Central memory CD8-positive, alpha-beta T cell (primary cell): ENCODE results near the gene ISL1.

Experiments used
- ATAC-seq: fragments of 150-1000 bp; cut with Tn5 transposase; replicated peaks from 2 replicates; pipeline ENCODE4 v1.10.0; 2022; ENCODE audit warnings: mild to moderate bottlenecking, moderate FRiP score, moderate number of reproducible peaks; ENCODE audit not compliant: poor library complexity, severe bottlenecking; ENCODE audit errors: extremely low read depth
- DNase-seq, 2 donors: peaks; one replicate each; pipeline ENCODE4 v3.0.0; 2021; ENCODE audit warnings: low spot score in 2 of 2
- H3K27ac Mint-ChIP-seq: one replicate; pipeline ENCODE4 v1.8.0; 2022; ENCODE audit warnings: low read depth, mild to moderate bottlenecking, moderate library complexity, mixed read lengths
- H3K27me3 Mint-ChIP-seq: one replicate; pipeline ENCODE4 v1.8.0; 2022; ENCODE audit warnings: mixed read lengths
- H3K36me3 Mint-ChIP-seq: one replicate; pipeline ENCODE4 v1.8.0; 2022; ENCODE audit warnings: mild to moderate bottlenecking, moderate library complexity, mixed read lengths; ENCODE audit not compliant: insufficient read depth
- H3K4me1 Mint-ChIP-seq: one replicate; pipeline ENCODE4 v1.8.0; 2022; ENCODE audit warnings: mixed read lengths
- H3K4me3 Mint-ChIP-seq: one replicate; pipeline ENCODE4 v1.8.0; 2022; ENCODE audit warnings: mild to moderate bottlenecking, moderate library complexity, mixed read lengths
- H3K9me3 Mint-ChIP-seq: one replicate; pipeline ENCODE4 v1.8.0; 2022; ENCODE audit warnings: mixed read lengths

ISL1 gene

DNA sequence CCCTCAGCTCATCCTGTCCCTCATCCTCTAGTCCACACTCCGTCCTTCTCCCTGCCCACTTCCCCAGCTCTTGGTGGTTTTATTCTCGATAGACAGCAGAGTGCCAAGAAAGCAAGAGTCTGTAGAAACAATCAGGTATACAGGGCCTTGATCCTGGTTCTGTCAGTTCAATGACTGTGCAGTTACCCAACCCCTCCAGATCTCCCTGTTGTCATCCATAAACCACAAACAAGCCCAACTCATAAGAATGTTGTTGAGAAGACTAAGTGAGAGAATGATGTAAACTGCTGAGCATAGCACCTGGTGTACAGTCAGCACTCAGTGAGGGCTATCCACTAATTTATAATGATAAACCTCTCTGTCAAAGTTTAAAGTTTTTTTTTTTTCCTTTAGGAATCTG lies 31.3 kb downstream of the ISL1 start:
- no peak for DNase-seq
- Mint-ChIP-seq H3K4me1 (no peaks in the 10 kb centered on the region), H3K9me3 (peaks cover 2% of the 10 kb centered on the region), H3K27ac (no peak overlapping the region), H3K36me3 (no peaks in the 10 kb centered on the region), H3K27me3 (no peaks in the 10 kb centered on the region), H3K4me3 (no peak overlapping the region)
- ATAC-seq: no peak

DNA sequence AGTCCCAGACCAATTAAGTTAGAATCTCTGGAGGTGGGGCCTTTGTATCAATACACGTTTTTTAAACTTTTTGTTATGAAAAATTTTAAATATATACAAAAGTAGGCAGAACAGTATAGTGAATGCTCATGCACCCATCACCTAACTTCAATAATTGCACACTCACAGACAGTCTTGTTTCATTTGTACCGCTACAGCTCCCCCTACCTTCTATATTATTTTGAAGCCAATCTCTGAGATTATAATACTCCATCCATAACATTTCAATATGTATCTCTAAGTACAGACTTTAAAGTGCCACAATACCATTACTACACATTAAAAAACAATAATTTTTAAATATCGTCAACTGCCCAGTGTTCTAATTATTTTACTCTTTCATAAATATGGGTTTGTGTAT lies 32.9 kb downstream of the ISL1 start:
- Mint-ChIP-seq H3K4me3 (no peak overlapping the region), H3K27me3 (no peaks in the 10 kb centered on the region), H3K9me3 (peaks cover 6% of the 10 kb centered on the region)

DNA sequence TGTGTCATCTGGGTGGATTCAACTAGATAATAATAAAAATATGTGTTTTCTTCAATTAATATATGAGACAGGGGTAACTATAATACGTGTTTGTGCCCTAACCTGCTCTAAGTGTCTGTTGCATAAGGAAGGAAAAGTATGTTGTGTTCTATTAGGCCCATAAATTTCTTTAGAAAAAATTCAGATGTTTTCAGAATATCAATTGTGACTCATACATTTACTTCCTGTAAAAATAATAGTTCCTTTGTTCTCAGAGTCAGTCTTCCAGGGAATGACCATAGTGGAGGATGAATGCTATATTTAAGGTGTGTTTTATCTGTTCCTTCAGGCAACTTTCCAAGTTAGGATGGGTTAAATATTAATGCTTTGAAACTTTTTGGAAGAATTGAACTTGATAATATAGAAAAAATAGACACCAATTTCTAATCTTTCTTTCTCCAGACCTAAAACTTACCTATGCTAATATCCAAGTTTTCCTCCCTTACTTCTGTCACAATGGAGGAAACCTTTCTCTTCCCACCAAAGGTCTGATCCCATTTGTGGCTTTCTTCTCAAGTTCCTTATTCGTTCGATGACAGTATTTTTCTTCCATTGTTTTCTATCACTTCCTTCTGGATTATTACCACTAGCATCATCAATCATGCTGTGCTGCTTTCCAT lies 49.9 kb downstream of the ISL1 start:
- no peak for DNase-seq
- Mint-ChIP-seq H3K27ac (no peak overlapping the region), H3K27me3 (no peaks in the 10 kb centered on the region), H3K9me3 (peaks cover 36% of the 10 kb centered on the region), H3K4me3 (no peak overlapping the region), H3K4me1 (no peaks in the 10 kb centered on the region), H3K36me3 (no peaks in the 10 kb centered on the region)
- ATAC-seq: no peak

More for the DNA sequence above, 32.9 kb downstream of the ISL1 start:
- ATAC-seq (no peak), DNase-seq (no peak)
- Mint-ChIP-seq H3K27ac (no peak overlapping the region), H3K36me3 (no peaks in the 10 kb centered on the region), H3K4me1 (no peaks in the 10 kb centered on the region)

DNA sequence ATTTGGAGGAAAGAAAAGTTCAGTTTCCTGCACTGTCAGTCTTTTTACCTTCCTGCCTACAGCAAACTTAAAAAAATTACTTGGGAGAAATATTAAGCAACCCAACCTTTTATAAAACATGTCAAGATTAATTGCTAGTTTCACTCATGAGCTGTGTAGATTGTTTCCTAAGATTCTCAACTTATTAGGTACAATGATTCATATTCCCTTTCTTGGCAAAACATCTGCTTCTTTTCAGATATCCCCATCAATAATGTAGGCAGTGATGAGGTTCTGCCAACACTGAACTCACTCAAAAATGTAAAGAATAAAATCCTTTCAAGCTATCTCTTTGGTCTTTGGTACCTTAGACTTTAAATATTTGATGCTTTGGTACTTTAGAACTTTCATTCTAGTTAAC lies 56.0 kb downstream of the ISL1 start:
- Mint-ChIP-seq H3K4me1 (no peaks in the 10 kb centered on the region), H3K9me3 (peaks cover 22% of the 10 kb centered on the region), H3K36me3 (no peaks in the 10 kb centered on the region), H3K4me3 (no peak overlapping the region), H3K27me3 (no peaks in the 10 kb centered on the region), H3K27ac (no peak overlapping the region)
- ATAC-seq: no peak
- no peak for DNase-seq
